VCaP (cell line): ENCODE results near the gene LUZP2.
A peak's percentile ranks its signal among the peaks of the same experiment; 100 is the strongest.

Experiments used
- H3K27ac ChIP-seq: fragments of 450-650 bp; 2 replicates; pipeline ENCODE4 v1.5.1; 2017
- TF ChIP-seq, protein P1 (sequence below): fragments of 450-650 bp; conservative IDR thresholded peaks from 2 replicates; pipeline ENCODE4 v1.5.1; 2017; ENCODE audit warnings: mild to moderate bottlenecking, moderate library complexity

Gene LUZP2

DNA sequence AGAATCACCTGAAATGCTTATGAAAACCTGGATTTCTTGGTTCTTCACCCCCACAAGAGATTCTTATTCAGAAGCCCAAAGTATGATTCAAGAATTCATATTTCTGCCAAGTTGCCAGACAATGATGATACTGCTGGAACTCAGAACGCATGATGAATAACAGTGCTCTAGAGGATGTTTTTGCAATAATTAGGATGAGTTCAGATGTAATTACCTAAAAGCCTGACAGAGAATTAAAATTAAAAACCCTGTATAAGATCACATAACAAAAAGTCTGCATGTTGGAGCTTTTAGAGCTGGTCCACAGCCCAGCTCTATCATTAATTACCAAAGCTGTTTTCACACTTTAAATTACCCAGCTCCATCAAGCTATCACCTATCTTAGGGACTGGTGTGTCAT, 211.8 kb downstream of the LUZP2 start:
- TF ChIP-seq, protein P1, sequence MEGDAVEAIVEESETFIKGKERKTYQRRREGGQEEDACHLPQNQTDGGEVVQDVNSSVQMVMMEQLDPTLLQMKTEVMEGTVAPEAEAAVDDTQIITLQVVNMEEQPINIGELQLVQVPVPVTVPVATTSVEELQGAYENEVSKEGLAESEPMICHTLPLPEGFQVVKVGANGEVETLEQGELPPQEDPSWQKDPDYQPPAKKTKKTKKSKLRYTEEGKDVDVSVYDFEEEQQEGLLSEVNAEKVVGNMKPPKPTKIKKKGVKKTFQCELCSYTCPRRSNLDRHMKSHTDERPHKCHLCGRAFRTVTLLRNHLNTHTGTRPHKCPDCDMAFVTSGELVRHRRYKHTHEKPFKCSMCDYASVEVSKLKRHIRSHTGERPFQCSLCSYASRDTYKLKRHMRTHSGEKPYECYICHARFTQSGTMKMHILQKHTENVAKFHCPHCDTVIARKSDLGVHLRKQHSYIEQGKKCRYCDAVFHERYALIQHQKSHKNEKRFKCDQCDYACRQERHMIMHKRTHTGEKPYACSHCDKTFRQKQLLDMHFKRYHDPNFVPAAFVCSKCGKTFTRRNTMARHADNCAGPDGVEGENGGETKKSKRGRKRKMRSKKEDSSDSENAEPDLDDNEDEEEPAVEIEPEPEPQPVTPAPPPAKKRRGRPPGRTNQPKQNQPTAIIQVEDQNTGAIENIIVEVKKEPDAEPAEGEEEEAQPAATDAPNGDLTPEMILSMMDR, result no peak

DNA sequence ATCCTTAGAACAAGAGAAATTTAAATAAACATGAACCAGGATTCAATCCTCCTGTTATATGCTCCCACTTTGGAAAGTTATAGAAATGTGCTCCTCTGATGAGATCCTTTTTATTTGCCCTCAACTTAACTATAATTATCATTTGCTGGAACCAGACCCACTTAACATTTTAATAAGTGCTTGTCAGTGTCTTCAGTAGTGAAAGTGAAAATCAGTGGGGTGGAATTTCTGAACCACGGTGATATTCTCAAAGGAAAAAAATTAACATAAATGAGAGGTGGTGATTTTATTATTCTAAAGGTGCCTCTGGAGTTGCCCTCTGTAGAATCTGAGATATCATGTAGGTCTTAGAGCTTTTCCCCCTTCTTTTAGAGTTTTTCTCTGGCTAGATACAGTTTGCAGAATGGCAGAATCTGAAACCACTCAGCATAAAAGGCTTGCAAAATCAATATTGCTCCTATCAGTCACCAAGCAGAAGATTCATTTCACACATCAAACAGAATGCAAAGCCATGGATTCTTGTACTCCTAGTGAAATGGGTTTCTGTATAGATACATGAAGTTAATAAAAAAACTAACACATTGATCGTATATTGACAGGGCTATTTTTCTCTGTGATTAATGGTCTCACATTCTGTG, 213.2 kb downstream of the LUZP2 start:
- TF ChIP-seq, protein P1, result no peak

More for the DNA sequence above, 211.8 kb downstream of the LUZP2 start:
- H3K27ac ChIP-seq, result no peak overlapping the region

DNA sequence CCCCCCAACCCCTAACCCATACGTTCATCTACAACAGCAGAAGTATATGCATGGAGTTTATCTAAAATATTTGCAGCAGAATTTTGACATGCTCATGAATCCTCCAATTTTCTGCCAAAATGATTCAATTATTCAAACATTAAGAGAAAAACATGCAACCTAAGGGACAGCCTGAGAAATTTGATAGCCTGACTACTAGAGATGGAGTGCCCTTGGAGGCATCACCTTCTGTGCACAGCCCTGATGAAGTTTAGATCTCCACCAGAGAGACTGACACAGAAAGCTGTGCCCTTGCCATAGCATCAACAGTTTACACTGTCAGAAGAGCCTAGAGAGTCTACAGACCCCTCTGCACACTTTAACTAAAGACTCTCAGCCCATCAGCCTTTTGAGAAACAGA, 217.7 kb downstream of the LUZP2 start:
- no peak overlapping the region for H3K27ac ChIP-seq

More for the DNA sequence above, 213.2 kb downstream of the LUZP2 start:
- 0 out of 2 replicates have a peak overlapping the region, but pooled peaks have one; percentile 7 for H3K27ac ChIP-seq

GRCh38 chr11:24716403-24716802, 219.6 kb downstream of the LUZP2 start:
- TF ChIP-seq, protein P1, result no peak
- no peak overlapping the region for H3K27ac ChIP-seq

More for the DNA sequence above, 217.7 kb downstream of the LUZP2 start:
- TF ChIP-seq, protein P1, result no peak

GRCh38 chr11:24723231-24723630, 226.4 kb downstream of the LUZP2 start:
- H3K27ac ChIP-seq, result no peak overlapping the region
- TF ChIP-seq, protein P1, result no peak

- TF ChIP-seq, protein P1, result no peak
- peak overlapping the region; percentile 83 for H3K27ac ChIP-seq
Observed at GRCh38 chr11:24731554-24731953, 234.7 kb downstream of the LUZP2 start.

DNA sequence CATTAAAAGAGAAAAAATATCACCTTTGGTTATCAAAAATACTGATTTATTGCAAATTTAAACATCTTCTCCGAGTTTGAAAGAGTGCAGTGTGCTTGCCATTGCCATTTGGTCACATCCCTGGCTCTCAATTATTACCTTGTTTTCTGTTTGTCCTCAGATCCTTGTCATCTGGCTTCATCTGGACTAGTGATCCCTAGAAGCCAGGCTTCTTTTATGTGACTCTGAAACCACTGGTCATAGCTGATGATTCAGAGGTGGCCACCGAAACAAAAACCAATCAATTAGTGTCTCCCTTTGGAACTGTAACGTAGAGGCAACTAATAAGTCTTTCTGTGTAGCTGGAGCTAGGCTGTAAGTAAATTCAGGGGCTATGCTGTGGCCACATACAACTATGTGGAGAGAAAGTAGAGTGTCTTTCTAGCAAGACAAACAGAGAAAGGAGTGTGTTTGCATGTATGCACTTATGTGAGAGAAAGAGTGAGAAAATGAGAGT, 237.9 kb downstream of the LUZP2 start:
- TF ChIP-seq, protein P1, result no peak
- peak overlapping the region; percentile 83 for H3K27ac ChIP-seq
